ENCODE results near the gene GPR61.

Gene GPR61

DNA sequence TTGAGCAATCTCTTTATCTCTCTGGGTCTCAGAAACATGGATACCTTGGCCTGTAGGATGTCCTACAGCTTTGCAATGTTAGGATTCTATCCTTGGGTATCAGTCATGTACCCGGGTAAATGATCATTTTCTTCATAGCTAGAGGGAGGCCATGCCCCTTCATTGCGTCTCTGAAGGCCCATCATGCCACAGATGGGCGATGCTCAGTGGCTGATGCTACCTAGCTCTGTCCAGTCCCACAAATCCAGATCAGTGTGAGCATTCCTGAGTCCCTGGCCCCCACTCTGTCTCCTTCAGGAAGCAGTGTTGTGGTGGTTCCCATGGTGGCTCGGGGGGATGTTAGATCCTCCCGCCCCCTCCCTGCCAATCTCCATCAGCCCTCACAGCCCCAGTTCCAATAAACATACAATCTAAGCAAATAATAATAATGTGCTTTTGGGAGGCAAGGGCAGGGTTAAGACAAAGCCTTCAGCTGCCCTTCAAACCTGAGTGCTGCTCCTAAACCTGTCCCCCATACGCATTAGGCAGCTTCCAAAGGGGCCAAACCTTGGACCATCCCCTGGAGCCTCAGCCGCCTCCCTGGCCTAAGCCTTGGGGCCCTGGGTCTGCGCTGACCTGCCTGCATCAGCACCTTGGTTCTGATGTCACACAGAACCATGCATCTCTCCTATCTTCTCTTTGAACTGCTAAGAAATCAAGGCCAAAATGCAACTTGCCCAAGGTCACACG lies 681 bp upstream of the GPR61 start:
- Histone ChIP-seq H2BK15ac (ENCODE audit: low read length) (no peak overlapping the region), H3K36me3 (replicated peaks in 1 of 2; ENCODE audit: control insufficient read depth in 2 of 2, insufficient read depth in 2 of 2, low read length in 2 of 2) (no peaks in the 10 kb centered on the region), H3K9me3 (replicated peaks in 1 of 2; ENCODE audit: control insufficient read depth in 2 of 2, insufficient read depth in 1 of 2, low read depth in 1 of 2, low read length in 2 of 2) (no peaks in the 10 kb centered on the region), H2BK12ac (ENCODE audit: low read length) (no peak overlapping the region), H3K4me2 (ENCODE audit: insufficient read depth, low read length, poor library complexity, severe bottlenecking) (no peak overlapping the region), H3K4me3 (ENCODE audit: low read length in 2 of 2) (no peak overlapping the region), H3K9ac (ENCODE audit: low read depth, low read length, poor library complexity) (peak overlapping the region; percentile 75), H2AFZ (ENCODE audit: low read length) (no peak overlapping the region), H2AK5ac (ENCODE audit: low read depth, low read length) (no peak overlapping the region), H3K14ac (ENCODE audit: low read length) (no peak overlapping the region), H4K91ac (ENCODE audit: low read depth, low read length, poor library complexity) (no peak overlapping the region), H3K27me3 (ENCODE audit: control insufficient read depth in 3 of 3, insufficient read depth in 3 of 3, low read depth in 1 of 3, low read length in 3 of 3) (peaks cover 0 to 45% (median 0%) of the 10 kb centered on the region in 3 experiments), H2BK5ac (ENCODE audit: low read length) (no peak overlapping the region), H4K8ac (ENCODE audit: low read depth, low read length) (no peak overlapping the region), H3K23ac (ENCODE audit: low read depth, low read length, poor library complexity) (no peak overlapping the region), H3K79me1 (ENCODE audit: low read depth, low read length) (no peaks in the 10 kb centered on the region), H3K18ac (ENCODE audit: low read length) (no peak overlapping the region), H3K4me1 (ENCODE audit: control insufficient read depth in 2 of 2, insufficient read depth in 1 of 2, low read depth in 1 of 2, low read length in 2 of 2) (peaks cover 2 to 5% of the 10 kb centered on the region in 2 donors), H3K4ac (ENCODE audit: low read length) (no peak overlapping the region), H3K27ac (replicated peaks; ENCODE audit: low read length) (no peak overlapping the region), H2BK120ac (ENCODE audit: low read depth, low read length) (peak overlapping the region; percentile 18)
- WGBS, 2 donors (ENCODE audit: extremely low coverage in 2 of 2, insufficient read length in 2 of 2, insufficient replicate concordance in 1 of 2) = no CpG with 5 or more reads among the region's 9 CpGs
- DNase-seq (ENCODE audit: low spot score) = no peak

GRCh38 chr1:109541102-109541501 lies 1.4 kb downstream of the GPR61 start:
- Histone ChIP-seq H2BK15ac (ENCODE audit: low read length) (no peak overlapping the region), H2AFZ (ENCODE audit: low read length) (no peak overlapping the region), H3K36me3 (replicated peaks in 1 of 2; ENCODE audit: control insufficient read depth in 2 of 2, insufficient read depth in 2 of 2, low read length in 2 of 2) (no peaks in the 10 kb centered on the region), H2BK5ac (ENCODE audit: low read length) (no peak overlapping the region), H3K79me1 (ENCODE audit: low read depth, low read length) (no peaks in the 10 kb centered on the region), H3K23ac (ENCODE audit: low read depth, low read length, poor library complexity) (no peak overlapping the region), H3K9ac (ENCODE audit: low read depth, low read length, poor library complexity) (no peak overlapping the region), H3K27ac (replicated peaks; ENCODE audit: low read length) (no peak overlapping the region), H2BK120ac (ENCODE audit: low read depth, low read length) (no peak overlapping the region), H2AK5ac (ENCODE audit: low read depth, low read length) (no peak overlapping the region), H3K14ac (ENCODE audit: low read length) (no peak overlapping the region), H3K18ac (ENCODE audit: low read length) (no peak overlapping the region), H3K4me3 (ENCODE audit: low read length in 2 of 2) (no peak overlapping the region), H3K27me3 (ENCODE audit: control insufficient read depth in 3 of 3, insufficient read depth in 3 of 3, low read depth in 1 of 3, low read length in 3 of 3) (peaks cover 0 to 41% (median 0%) of the 10 kb centered on the region in 3 experiments), H3K4ac (ENCODE audit: low read length) (no peak overlapping the region), H2BK12ac (ENCODE audit: low read length) (no peak overlapping the region), H3K9me3 (replicated peaks in 1 of 2; ENCODE audit: control insufficient read depth in 2 of 2, insufficient read depth in 1 of 2, low read depth in 1 of 2, low read length in 2 of 2) (no peaks in the 10 kb centered on the region), H4K91ac (ENCODE audit: low read depth, low read length, poor library complexity) (no peak overlapping the region), H3K4me1 (ENCODE audit: control insufficient read depth in 2 of 2, insufficient read depth in 1 of 2, low read depth in 1 of 2, low read length in 2 of 2) (peaks cover under 1 to 2% of the 10 kb centered on the region in 2 donors), H4K8ac (ENCODE audit: low read depth, low read length) (no peak overlapping the region), H3K4me2 (ENCODE audit: insufficient read depth, low read length, poor library complexity, severe bottlenecking) (no peak overlapping the region)
- no CpG with 5 or more reads among the region's 3 CpGs for WGBS, 2 donors (ENCODE audit: extremely low coverage in 2 of 2, insufficient read length in 2 of 2, insufficient replicate concordance in 1 of 2)
- no peak for DNase-seq (ENCODE audit: low spot score)

GRCh38 chr1:109542657-109543056 lies 3.0 kb downstream of the GPR61 start:
- Histone ChIP-seq H3K27me3 (ENCODE audit: control insufficient read depth in 3 of 3, insufficient read depth in 3 of 3, low read depth in 1 of 3, low read length in 3 of 3) (peaks cover 0 to 39% (median 0%) of the 10 kb centered on the region in 3 experiments), H2BK12ac (ENCODE audit: low read length) (no peak overlapping the region), H2AFZ (ENCODE audit: low read length) (no peak overlapping the region), H2BK120ac (ENCODE audit: low read depth, low read length) (no peak overlapping the region), H3K79me1 (ENCODE audit: low read depth, low read length) (no peaks in the 10 kb centered on the region), H3K18ac (ENCODE audit: low read length) (no peak overlapping the region), H4K8ac (ENCODE audit: low read depth, low read length) (no peak overlapping the region), H3K9me3 (replicated peaks in 1 of 2; ENCODE audit: control insufficient read depth in 2 of 2, insufficient read depth in 1 of 2, low read depth in 1 of 2, low read length in 2 of 2) (no peaks in the 10 kb centered on the region), H3K4ac (ENCODE audit: low read length) (no peak overlapping the region), H4K91ac (ENCODE audit: low read depth, low read length, poor library complexity) (no peak overlapping the region), H3K4me3 (ENCODE audit: low read length in 2 of 2) (no peak overlapping the region), H3K27ac (replicated peaks; ENCODE audit: low read length) (no peak overlapping the region), H3K4me1 (ENCODE audit: control insufficient read depth in 2 of 2, insufficient read depth in 1 of 2, low read depth in 1 of 2, low read length in 2 of 2) (peaks cover 4 to 10% of the 10 kb centered on the region in 2 donors), H3K14ac (ENCODE audit: low read length) (no peak overlapping the region), H3K23ac (ENCODE audit: low read depth, low read length, poor library complexity) (peak overlapping the region; percentile 26), H2AK5ac (ENCODE audit: low read depth, low read length) (no peak overlapping the region), H3K9ac (ENCODE audit: low read depth, low read length, poor library complexity) (no peak overlapping the region), H3K36me3 (replicated peaks in 1 of 2; ENCODE audit: control insufficient read depth in 2 of 2, insufficient read depth in 2 of 2, low read length in 2 of 2) (no peaks in the 10 kb centered on the region), H2BK15ac (ENCODE audit: low read length) (no peak overlapping the region), H2BK5ac (ENCODE audit: low read length) (no peak overlapping the region), H3K4me2 (ENCODE audit: insufficient read depth, low read length, poor library complexity, severe bottlenecking) (no peak overlapping the region)
- no CpG with 5 or more reads among the region's 10 CpGs for WGBS, 2 donors (ENCODE audit: extremely low coverage in 2 of 2, insufficient read length in 2 of 2, insufficient replicate concordance in 1 of 2)
- no peak for DNase-seq (ENCODE audit: low spot score)

DNA sequence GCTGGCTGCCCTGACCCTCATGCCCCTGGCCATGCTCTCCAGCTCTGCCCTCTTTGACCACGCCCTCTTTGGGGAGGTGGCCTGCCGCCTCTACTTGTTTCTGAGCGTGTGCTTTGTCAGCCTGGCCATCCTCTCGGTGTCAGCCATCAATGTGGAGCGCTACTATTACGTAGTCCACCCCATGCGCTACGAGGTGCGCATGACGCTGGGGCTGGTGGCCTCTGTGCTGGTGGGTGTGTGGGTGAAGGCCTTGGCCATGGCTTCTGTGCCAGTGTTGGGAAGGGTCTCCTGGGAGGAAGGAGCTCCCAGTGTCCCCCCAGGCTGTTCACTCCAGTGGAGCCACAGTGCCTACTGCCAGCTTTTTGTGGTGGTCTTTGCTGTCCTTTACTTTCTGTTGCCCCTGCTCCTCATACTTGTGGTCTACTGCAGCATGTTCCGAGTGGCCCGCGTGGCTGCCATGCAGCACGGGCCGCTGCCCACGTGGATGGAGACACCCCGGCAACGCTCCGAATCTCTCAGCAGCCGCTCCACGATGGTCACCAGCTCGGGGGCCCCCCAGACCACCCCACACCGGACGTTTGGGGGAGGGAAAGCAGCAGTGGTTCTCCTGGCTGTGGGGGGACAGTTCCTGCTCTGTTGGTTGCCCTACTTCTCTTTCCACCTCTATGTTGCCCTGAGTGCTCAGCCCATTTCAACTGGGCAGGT lies 3.8 kb downstream of the GPR61 start:
- peaks cover 4 to 10% of the 10 kb centered on the region in 2 donors for H3K4me1 ChIP-seq (ENCODE audit: control insufficient read depth in 2 of 2, insufficient read depth in 1 of 2, low read depth in 1 of 2, low read length in 2 of 2)

More for the DNA sequence above, 3.8 kb downstream of the GPR61 start:
- Histone ChIP-seq H2BK120ac (ENCODE audit: low read depth, low read length) (no peak overlapping the region), H3K23ac (ENCODE audit: low read depth, low read length, poor library complexity) (no peak overlapping the region), H3K27me3 (ENCODE audit: control insufficient read depth in 3 of 3, insufficient read depth in 3 of 3, low read depth in 1 of 3, low read length in 3 of 3) (peaks cover 0 to 31% (median 0%) of the 10 kb centered on the region in 3 experiments), H3K9ac (ENCODE audit: low read depth, low read length, poor library complexity) (no peak overlapping the region), H3K9me3 (replicated peaks in 1 of 2; ENCODE audit: control insufficient read depth in 2 of 2, insufficient read depth in 1 of 2, low read depth in 1 of 2, low read length in 2 of 2) (no peaks in the 10 kb centered on the region), H3K14ac (ENCODE audit: low read length) (no peak overlapping the region), H3K79me1 (ENCODE audit: low read depth, low read length) (no peaks in the 10 kb centered on the region), H4K91ac (ENCODE audit: low read depth, low read length, poor library complexity) (no peak overlapping the region), H3K27ac (replicated peaks; ENCODE audit: low read length) (no peak overlapping the region), H2AK5ac (ENCODE audit: low read depth, low read length) (peak overlapping the region; percentile 27), H2BK5ac (ENCODE audit: low read length) (no peak overlapping the region), H3K36me3 (replicated peaks in 1 of 2; ENCODE audit: control insufficient read depth in 2 of 2, insufficient read depth in 2 of 2, low read length in 2 of 2) (no peaks in the 10 kb centered on the region), H2BK12ac (ENCODE audit: low read length) (no peak overlapping the region), H3K18ac (ENCODE audit: low read length) (no peak overlapping the region), H4K8ac (ENCODE audit: low read depth, low read length) (no peak overlapping the region), H2BK15ac (ENCODE audit: low read length) (peak overlapping the region; percentile 10), H3K4ac (ENCODE audit: low read length) (no peak overlapping the region), H3K4me2 (ENCODE audit: insufficient read depth, low read length, poor library complexity, severe bottlenecking) (no peak overlapping the region), H2AFZ (ENCODE audit: low read length) (no peak overlapping the region), H3K4me3 (ENCODE audit: low read length in 2 of 2) (no peak overlapping the region)
- WGBS, 2 donors (ENCODE audit: extremely low coverage in 2 of 2, insufficient read length in 2 of 2, insufficient replicate concordance in 1 of 2) = no CpG with 5 or more reads among the region's 24 CpGs
- no peak for DNase-seq (ENCODE audit: low spot score)
